Measurements from ENCODE around the gene RIPK4. TPM values are rescaled to one million over a fixed set of nuclear protein-coding genes. Genes with fewer than 3 reads are reported as not detected.
"Not testable (repeated sequence)": the region's sequence is repeated elsewhere in the genome, so short reads cannot be mapped to it uniquely, and the experiment has no call there.

The RIPK4 gene
- total and polyA plus RNA-seq, 3 experiments from 2014 or later, result 0.18 TPM; not detected in 2

- no peak overlapping the region for H3K27ac ChIP-seq (ENCODE audit: low read depth, low read length)
- Mint-ChIP-seq H3K27ac (peak overlapping the region in 1 of 8 donors; percentile 81), H3K27me3 (peaks cover 32 to 66% of the 10 kb centered on the region in 2 donors), H3K36me3 (no peaks in the 10 kb centered on the region), H3K9me3 (no peaks in the 10 kb centered on the region), H3K4me3 (no peak overlapping the region), H3K4me1 (peaks cover 0 to 7% (median 0%) of the 10 kb centered on the region in 3 donors)
- H3K9me3 ChIP-seq (ENCODE audit: low read length), result no peaks in the 10 kb centered on the region
- no peaks in the 10 kb centered on the region for H3K36me3 ChIP-seq (ENCODE audit: insufficient read depth, low read length)
- ChIA-PET CTCF (no interaction called here), POLR2A (no interaction called here)
- H3K27me3 ChIP-seq (ENCODE audit: insufficient read depth, low read length, poor library complexity, severe bottlenecking), result no peaks in the 10 kb centered on the region
- DNase-seq, result no peak
- no peak overlapping the region for H3K4me3 ChIP-seq (ENCODE audit: low read length)
- no peaks in the 10 kb centered on the region for H3K4me1 ChIP-seq (ENCODE audit: insufficient read depth, low read length)
These were observed 44.5 kb downstream of the RIPK4 start for GRCh38 chr21:41722052-41723018.

GRCh38 chr21:41720250-41720649 lies 46.6 kb downstream of the RIPK4 start:
- Histone ChIP-seq H3K36me3 (ENCODE audit: insufficient read depth, low read length) (no peaks in the 10 kb centered on the region), H3K27ac (ENCODE audit: low read depth, low read length) (no peak overlapping the region), H3K27me3 (ENCODE audit: insufficient read depth, low read length, poor library complexity, severe bottlenecking) (no peaks in the 10 kb centered on the region), H3K4me3 (ENCODE audit: low read length) (no peak overlapping the region), H3K9me3 (ENCODE audit: low read length) (no peaks in the 10 kb centered on the region), H3K4me1 (ENCODE audit: insufficient read depth, low read length) (no peaks in the 10 kb centered on the region)
- H3K4me1 Mint-ChIP-seq, result peaks cover 0 to under 1% (median 0%) of the 10 kb centered on the region in 3 donors
- ChIA-PET POLR2A (no interaction called here), CTCF (no interaction called here)
- no peaks in the 10 kb centered on the region for H3K36me3 Mint-ChIP-seq
- no peak overlapping the region for H3K4me3 Mint-ChIP-seq
- no peak for DNase-seq
- H3K27me3 Mint-ChIP-seq, result peaks cover 29 to 61% of the 10 kb centered on the region in 2 donors
- no peak overlapping the region for H3K27ac Mint-ChIP-seq
- H3K9me3 Mint-ChIP-seq, result no peaks in the 10 kb centered on the region

GRCh38 chr21:41719691-41720090 lies 47.2 kb downstream of the RIPK4 start:
- H3K27ac Mint-ChIP-seq, result no peak overlapping the region
- Histone ChIP-seq H3K36me3 (ENCODE audit: insufficient read depth, low read length) (no peaks in the 10 kb centered on the region), H3K27me3 (ENCODE audit: insufficient read depth, low read length, poor library complexity, severe bottlenecking) (no peaks in the 10 kb centered on the region), H3K4me1 (ENCODE audit: insufficient read depth, low read length) (no peaks in the 10 kb centered on the region), H3K27ac (ENCODE audit: low read depth, low read length) (no peak overlapping the region), H3K4me3 (ENCODE audit: low read length) (no peak overlapping the region), H3K9me3 (ENCODE audit: low read length) (no peaks in the 10 kb centered on the region)
- H3K36me3 Mint-ChIP-seq, result no peaks in the 10 kb centered on the region
- H3K9me3 Mint-ChIP-seq, result no peaks in the 10 kb centered on the region
- H3K27me3 Mint-ChIP-seq, result peaks cover 33 to 65% of the 10 kb centered on the region in 2 donors
- ChIA-PET CTCF (no interaction called here), POLR2A (no interaction called here)
- H3K4me3 Mint-ChIP-seq, result no peak overlapping the region
- H3K4me1 Mint-ChIP-seq, result no peaks in the 10 kb centered on the region
- peak in 1 of 5 donors; percentile 13 for DNase-seq

- Histone ChIP-seq H3K4me1 (ENCODE audit: insufficient read depth, low read length) (no peaks in the 10 kb centered on the region), H3K27ac (ENCODE audit: low read depth, low read length) (no peak overlapping the region), H3K4me3 (ENCODE audit: low read length) (no peak overlapping the region), H3K36me3 (ENCODE audit: insufficient read depth, low read length) (no peaks in the 10 kb centered on the region), H3K9me3 (ENCODE audit: low read length) (no peaks in the 10 kb centered on the region), H3K27me3 (ENCODE audit: insufficient read depth, low read length, poor library complexity, severe bottlenecking) (no peaks in the 10 kb centered on the region)
- peaks cover 0 to under 1% (median 0%) of the 10 kb centered on the region in 3 donors for H3K4me1 Mint-ChIP-seq
- H3K36me3 Mint-ChIP-seq, result no peaks in the 10 kb centered on the region
- no peaks in the 10 kb centered on the region for H3K9me3 Mint-ChIP-seq
- H3K27me3 Mint-ChIP-seq, result peaks cover 29 to 64% of the 10 kb centered on the region in 2 donors
- CTCF ChIA-PET, result no interaction called here
- no peak overlapping the region for H3K4me3 Mint-ChIP-seq
- no peak overlapping the region for H3K27ac Mint-ChIP-seq
- no peak for DNase-seq
- POLR2A ChIA-PET, result no interaction called here
These were observed 49.1 kb downstream of the RIPK4 start for GRCh38 chr21:41717573-41718330.

- H3K27me3 ChIP-seq (ENCODE audit: insufficient read depth, low read length, poor library complexity, severe bottlenecking), result peaks cover 3% of the 10 kb centered on the region
- no peak for DNase-seq
- Mint-ChIP-seq H3K27me3 (peaks cover 28 to 60% of the 10 kb centered on the region in 2 donors), H3K36me3 (no peaks in the 10 kb centered on the region), H3K9me3 (peaks cover 0 to 1% (median 0%) of the 10 kb centered on the region in 5 donors), H3K27ac (no peak overlapping the region), H3K4me1 (peaks cover 0 to 3% (median 0%) of the 10 kb centered on the region in 3 donors), H3K4me3 (no peak overlapping the region)
- no peaks in the 10 kb centered on the region for H3K4me1 ChIP-seq (ENCODE audit: insufficient read depth, low read length)
- H3K27ac ChIP-seq (ENCODE audit: low read depth, low read length), result no peak overlapping the region
- no peaks in the 10 kb centered on the region for H3K9me3 ChIP-seq (ENCODE audit: low read length)
- ChIA-PET POLR2A (no interaction called here), CTCF (no interaction called here)
- no peak overlapping the region for H3K4me3 ChIP-seq (ENCODE audit: low read length)
- no peaks in the 10 kb centered on the region for H3K36me3 ChIP-seq (ENCODE audit: insufficient read depth, low read length)
These were observed 50.1 kb downstream of the RIPK4 start for GRCh38 chr21:41716751-41717150.

GRCh38 chr21:41715649-41716281 lies 51.1 kb downstream of the RIPK4 start:
- Mint-ChIP-seq H3K4me1 (peaks cover 0 to 3% (median 0%) of the 10 kb centered on the region in 3 donors), H3K27ac (no peak overlapping the region), H3K27me3 (peaks cover 24 to 60% of the 10 kb centered on the region in 2 donors), H3K4me3 (no peak overlapping the region), H3K36me3 (no peaks in the 10 kb centered on the region), H3K9me3 (peaks cover 0 to 2% (median 0%) of the 10 kb centered on the region in 5 donors)
- peaks cover 3% of the 10 kb centered on the region for H3K27me3 ChIP-seq (ENCODE audit: insufficient read depth, low read length, poor library complexity, severe bottlenecking)
- no peaks in the 10 kb centered on the region for H3K4me1 ChIP-seq (ENCODE audit: insufficient read depth, low read length)
- no peak overlapping the region for H3K27ac ChIP-seq (ENCODE audit: low read depth, low read length)
- CTCF ChIA-PET, result no interaction called here
- POLR2A ChIA-PET, result no interaction called here
- no peak for DNase-seq
- H3K4me3 ChIP-seq (ENCODE audit: low read length), result no peak overlapping the region
- no peaks in the 10 kb centered on the region for H3K36me3 ChIP-seq (ENCODE audit: insufficient read depth, low read length)
- H3K9me3 ChIP-seq (ENCODE audit: low read length), result no peaks in the 10 kb centered on the region

GRCh38 chr21:41714299-41714865 lies 52.5 kb downstream of the RIPK4 start:
- H3K27me3 Mint-ChIP-seq, result peaks cover 26 to 54% of the 10 kb centered on the region in 2 donors
- H3K9me3 Mint-ChIP-seq; POLR2A ChIA-PET; H3K27ac Mint-ChIP-seq; H3K27ac ChIP-seq (ENCODE audit: low read depth, low read length); CTCF ChIA-PET; H3K36me3 ChIP-seq (ENCODE audit: insufficient read depth, low read length); H3K27me3 ChIP-seq (ENCODE audit: insufficient read depth, low read length, poor library complexity, severe bottlenecking); H3K4me1 ChIP-seq (ENCODE audit: insufficient read depth, low read length); H3K4me1 Mint-ChIP-seq; H3K4me3 ChIP-seq (ENCODE audit: low read length); H3K36me3 Mint-ChIP-seq; H3K4me3 Mint-ChIP-seq; DNase-seq; H3K9me3 ChIP-seq (ENCODE audit: low read length): not testable (repeated sequence)

All from CD8-positive, alpha-beta memory T cell (primary cell).